ENCODE results near the gene CLEC18B.
"Not testable (repeated sequence)": the region's sequence is repeated elsewhere in the genome, so short reads cannot be mapped to it uniquely, and the experiment has no call there.

The CLEC18B gene

GRCh38 chr16:74420612-74421481 lies at the start of gene CLEC18B:
Gene CLEC18B (minus strand): TSS chr16:74421478. CDS start chr16:74421270, 208 bp downstream.
- H3K4me3 ChIP-seq (ENCODE audit: low read depth in 1 of 2, low read length in 2 of 2), result not testable (repeated sequence)

DNA sequence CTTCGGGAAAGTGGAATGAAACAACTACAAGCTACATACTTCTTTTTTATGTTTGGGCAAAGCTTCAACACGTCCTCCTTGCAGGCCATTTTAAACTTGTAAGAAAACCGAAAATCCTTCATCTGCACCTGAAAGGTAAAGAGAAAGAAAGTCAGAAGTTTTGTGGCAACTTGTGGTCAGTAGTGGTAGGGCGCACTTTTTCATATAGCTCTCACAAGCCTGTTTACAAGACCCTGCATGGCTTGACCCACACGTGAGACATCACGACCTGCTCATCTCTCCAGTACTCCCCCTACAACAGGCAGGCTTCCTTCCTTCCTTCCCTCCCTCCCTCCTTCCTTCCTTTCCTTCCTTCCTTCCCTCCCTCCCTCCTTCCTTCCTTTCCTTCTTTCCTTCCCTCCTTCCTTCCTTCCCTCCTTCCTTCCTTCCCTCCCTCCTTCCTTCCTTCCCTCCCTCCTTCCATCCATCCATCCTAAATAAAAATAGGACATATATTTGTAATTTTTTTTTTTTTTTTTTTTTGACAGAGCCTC lies 48.7 kb upstream of the CLEC18B start:
- H3K27ac ChIP-seq (ENCODE audit: low read length), result no peak overlapping the region
- no peaks in the 10 kb centered on the region for H3K27me3 ChIP-seq (ENCODE audit: low read depth, low read length)
- H3K9me3 ChIP-seq (ENCODE audit: control insufficient read depth in 1 of 2, low read length in 2 of 2), result no peaks in the 10 kb centered on the region
- H3K36me3 ChIP-seq (ENCODE audit: control insufficient read depth in 1 of 2, insufficient read depth in 2 of 2, low read length in 2 of 2), result peaks cover 62 to 92% of the 10 kb centered on the region in 2 donors
- no peaks in the 10 kb centered on the region for H3K4me1 ChIP-seq (ENCODE audit: control insufficient read depth in 1 of 2, insufficient read depth in 2 of 2, low read length in 2 of 2)
- no peak overlapping the region for H3K4me3 ChIP-seq (ENCODE audit: low read depth in 1 of 2, low read length in 2 of 2)

More at GRCh38 chr16:74420612-74421481, at the start of gene CLEC18B:
- not testable (repeated sequence) for H3K27me3 ChIP-seq (ENCODE audit: low read depth, low read length); H3K27ac ChIP-seq (ENCODE audit: low read length); H3K36me3 ChIP-seq (ENCODE audit: control insufficient read depth in 1 of 2, insufficient read depth in 2 of 2, low read length in 2 of 2); H3K9me3 ChIP-seq (ENCODE audit: control insufficient read depth in 1 of 2, low read length in 2 of 2); H3K4me1 ChIP-seq (ENCODE audit: control insufficient read depth in 1 of 2, insufficient read depth in 2 of 2, low read length in 2 of 2)

DNA sequence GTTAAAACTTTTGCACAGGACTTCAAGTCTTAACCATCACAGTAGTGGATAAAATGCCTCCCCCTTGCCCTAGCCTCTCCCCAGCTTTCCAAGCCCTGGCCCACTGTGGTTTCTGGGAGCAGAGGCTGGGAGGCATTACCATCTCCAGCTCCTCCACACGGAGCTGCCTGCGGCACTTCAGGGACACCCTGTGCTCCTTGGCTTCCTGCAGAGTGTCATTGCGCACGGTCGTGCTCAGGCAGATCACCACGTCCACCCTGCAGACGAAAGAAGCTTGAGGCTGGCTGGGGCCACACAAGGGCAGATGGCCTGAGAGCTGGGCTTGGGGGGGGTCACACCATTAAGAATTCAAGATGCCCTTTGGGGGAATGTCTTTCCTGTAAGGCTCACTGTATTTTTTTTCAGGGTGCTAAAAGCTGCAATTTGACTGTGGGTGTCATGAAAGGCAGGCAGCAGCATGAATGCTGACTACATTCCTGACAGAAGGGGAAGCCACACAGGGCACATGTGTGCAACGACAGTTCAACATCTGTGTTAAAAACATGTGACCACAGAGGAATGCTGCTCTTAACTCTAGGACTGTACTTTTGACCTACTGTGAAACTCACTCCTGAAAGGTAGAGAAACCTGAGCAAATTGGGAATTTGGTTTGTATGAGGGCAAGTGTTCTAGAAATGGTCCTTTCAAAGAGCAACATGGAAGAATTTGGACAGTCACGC lies 47.7 kb upstream of the CLEC18B start:
- no peak overlapping the region for H3K27ac ChIP-seq (ENCODE audit: low read length)
- peaks cover 59 to 87% of the 10 kb centered on the region in 2 donors for H3K36me3 ChIP-seq (ENCODE audit: control insufficient read depth in 1 of 2, insufficient read depth in 2 of 2, low read length in 2 of 2)
- no peaks in the 10 kb centered on the region for H3K9me3 ChIP-seq (ENCODE audit: control insufficient read depth in 1 of 2, low read length in 2 of 2)
- no peaks in the 10 kb centered on the region for H3K4me1 ChIP-seq (ENCODE audit: control insufficient read depth in 1 of 2, insufficient read depth in 2 of 2, low read length in 2 of 2)
- H3K4me3 ChIP-seq (ENCODE audit: low read depth in 1 of 2, low read length in 2 of 2), result no peak overlapping the region
- H3K27me3 ChIP-seq (ENCODE audit: low read depth, low read length), result no peaks in the 10 kb centered on the region

DNA sequence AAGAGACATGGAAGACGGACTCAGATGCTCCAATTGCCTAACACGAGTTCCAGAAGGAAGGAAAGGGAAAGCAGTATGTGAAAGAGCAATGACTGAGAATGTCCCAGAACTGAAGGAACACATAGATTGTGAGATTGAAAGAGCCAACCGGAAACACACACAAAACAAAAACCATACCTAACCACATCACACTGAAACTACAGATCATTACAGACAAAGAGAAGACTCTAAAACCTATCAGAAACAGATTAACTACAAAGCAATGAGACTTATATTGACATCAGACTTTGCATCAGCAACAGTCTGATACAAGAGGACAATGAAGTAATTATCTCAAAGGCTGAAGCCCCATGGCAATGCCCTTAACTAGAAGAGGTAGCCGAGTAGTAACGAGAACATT lies 45.6 kb upstream of the CLEC18B start:
- H3K36me3 ChIP-seq (ENCODE audit: control insufficient read depth in 1 of 2, insufficient read depth in 2 of 2, low read length in 2 of 2), result peaks cover 73 to 74% of the 10 kb centered on the region in 2 donors

GRCh38 chr16:74465851-74466685 lies 44.8 kb upstream of the CLEC18B start:
- Histone ChIP-seq H3K4me3 (ENCODE audit: low read depth in 1 of 2, low read length in 2 of 2) (no peak overlapping the region), H3K27ac (ENCODE audit: low read length) (no peak overlapping the region), H3K9me3 (ENCODE audit: control insufficient read depth in 1 of 2, low read length in 2 of 2) (no peaks in the 10 kb centered on the region), H3K36me3 (ENCODE audit: control insufficient read depth in 1 of 2, insufficient read depth in 2 of 2, low read length in 2 of 2) (peaks cover 70% of the 10 kb centered on the region in 2 donors), H3K4me1 (ENCODE audit: control insufficient read depth in 1 of 2, insufficient read depth in 2 of 2, low read length in 2 of 2) (no peaks in the 10 kb centered on the region), H3K27me3 (ENCODE audit: low read depth, low read length) (no peaks in the 10 kb centered on the region)

More for the DNA sequence above, 45.6 kb upstream of the CLEC18B start:
- Histone ChIP-seq H3K4me1 (ENCODE audit: control insufficient read depth in 1 of 2, insufficient read depth in 2 of 2, low read length in 2 of 2) (no peaks in the 10 kb centered on the region), H3K9me3 (ENCODE audit: control insufficient read depth in 1 of 2, low read length in 2 of 2) (no peaks in the 10 kb centered on the region), H3K27me3 (ENCODE audit: low read depth, low read length) (no peaks in the 10 kb centered on the region), H3K27ac (ENCODE audit: low read length) (no peak overlapping the region), H3K4me3 (ENCODE audit: low read depth in 1 of 2, low read length in 2 of 2) (no peak overlapping the region)

DNA sequence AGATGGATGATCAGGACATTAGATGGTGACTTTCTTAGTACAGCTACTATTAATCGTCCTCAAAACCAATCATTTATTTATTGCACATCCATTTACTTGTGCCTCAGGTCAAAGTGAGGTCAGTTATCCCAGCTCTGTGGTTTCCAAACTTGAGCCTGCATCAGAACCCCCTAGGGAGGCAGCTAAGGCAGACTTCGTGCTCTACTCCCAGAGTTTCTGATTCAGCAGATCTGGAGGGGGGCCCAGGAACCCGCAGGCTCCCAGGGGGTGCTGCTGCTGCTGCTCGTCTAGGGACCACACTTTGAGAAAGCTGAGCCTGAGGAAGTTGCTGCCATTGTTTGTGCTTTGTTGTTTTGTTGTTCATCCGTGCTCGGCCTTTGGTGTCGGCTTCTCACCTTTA lies 44.0 kb upstream of the CLEC18B start:
- Histone ChIP-seq H3K4me3 (ENCODE audit: low read depth in 1 of 2, low read length in 2 of 2) (no peak overlapping the region), H3K9me3 (ENCODE audit: control insufficient read depth in 1 of 2, low read length in 2 of 2) (no peaks in the 10 kb centered on the region), H3K4me1 (ENCODE audit: control insufficient read depth in 1 of 2, insufficient read depth in 2 of 2, low read length in 2 of 2) (no peaks in the 10 kb centered on the region), H3K27ac (ENCODE audit: low read length) (no peak overlapping the region), H3K27me3 (ENCODE audit: low read depth, low read length) (no peaks in the 10 kb centered on the region), H3K36me3 (ENCODE audit: control insufficient read depth in 1 of 2, insufficient read depth in 2 of 2, low read length in 2 of 2) (peaks cover 66 to 68% of the 10 kb centered on the region in 2 donors)

GRCh38 chr16:74463888-74464287 lies 42.6 kb upstream of the CLEC18B start:
- Histone ChIP-seq H3K4me1 (ENCODE audit: control insufficient read depth in 1 of 2, insufficient read depth in 2 of 2, low read length in 2 of 2) (no peaks in the 10 kb centered on the region), H3K36me3 (ENCODE audit: control insufficient read depth in 1 of 2, insufficient read depth in 2 of 2, low read length in 2 of 2) (peaks cover 56 to 67% of the 10 kb centered on the region in 2 donors), H3K27ac (ENCODE audit: low read length) (no peak overlapping the region), H3K9me3 (ENCODE audit: control insufficient read depth in 1 of 2, low read length in 2 of 2) (no peaks in the 10 kb centered on the region), H3K27me3 (ENCODE audit: low read depth, low read length) (no peaks in the 10 kb centered on the region), H3K4me3 (ENCODE audit: low read depth in 1 of 2, low read length in 2 of 2) (no peak overlapping the region)

GRCh38 chr16:74462361-74462760 lies 41.1 kb upstream of the CLEC18B start:
- peaks cover 57 to 60% of the 10 kb centered on the region in 2 donors for H3K36me3 ChIP-seq (ENCODE audit: control insufficient read depth in 1 of 2, insufficient read depth in 2 of 2, low read length in 2 of 2)
- no peaks in the 10 kb centered on the region for H3K27me3 ChIP-seq (ENCODE audit: low read depth, low read length)
- no peak overlapping the region for H3K27ac ChIP-seq (ENCODE audit: low read length)
- H3K4me1 ChIP-seq (ENCODE audit: control insufficient read depth in 1 of 2, insufficient read depth in 2 of 2, low read length in 2 of 2), result no peaks in the 10 kb centered on the region
- H3K9me3 ChIP-seq (ENCODE audit: control insufficient read depth in 1 of 2, low read length in 2 of 2), result no peaks in the 10 kb centered on the region
- no peak overlapping the region for H3K4me3 ChIP-seq (ENCODE audit: low read depth in 1 of 2, low read length in 2 of 2)

DNA sequence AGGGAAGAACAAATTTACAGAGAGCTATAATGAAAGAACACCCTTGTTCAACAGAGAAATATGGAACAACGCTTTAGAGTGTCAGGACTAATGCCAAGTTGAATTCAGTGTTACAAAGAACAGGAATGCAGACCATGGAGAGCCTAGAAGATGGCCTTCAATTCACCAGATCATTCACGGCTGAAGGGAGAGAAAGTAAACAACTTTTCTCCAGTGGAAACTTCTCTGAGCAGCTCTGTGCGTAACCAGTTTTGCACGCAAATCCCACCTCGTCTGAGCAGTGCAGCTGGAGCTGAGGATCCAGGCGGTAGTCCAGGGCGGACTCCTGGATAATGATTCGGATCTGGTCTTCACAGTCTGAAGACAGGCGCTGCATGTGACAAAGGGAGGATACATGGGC lies 40.5 kb upstream of the CLEC18B start:
- H3K27me3 ChIP-seq (ENCODE audit: low read depth, low read length), result no peaks in the 10 kb centered on the region
- H3K9me3 ChIP-seq (ENCODE audit: control insufficient read depth in 1 of 2, low read length in 2 of 2), result no peaks in the 10 kb centered on the region
- no peaks in the 10 kb centered on the region for H3K4me1 ChIP-seq (ENCODE audit: control insufficient read depth in 1 of 2, insufficient read depth in 2 of 2, low read length in 2 of 2)
- peaks cover 53 to 60% of the 10 kb centered on the region in 2 donors for H3K36me3 ChIP-seq (ENCODE audit: control insufficient read depth in 1 of 2, insufficient read depth in 2 of 2, low read length in 2 of 2)
- no peak overlapping the region for H3K27ac ChIP-seq (ENCODE audit: low read length)
- no peak overlapping the region for H3K4me3 ChIP-seq (ENCODE audit: low read depth in 1 of 2, low read length in 2 of 2)

DNA sequence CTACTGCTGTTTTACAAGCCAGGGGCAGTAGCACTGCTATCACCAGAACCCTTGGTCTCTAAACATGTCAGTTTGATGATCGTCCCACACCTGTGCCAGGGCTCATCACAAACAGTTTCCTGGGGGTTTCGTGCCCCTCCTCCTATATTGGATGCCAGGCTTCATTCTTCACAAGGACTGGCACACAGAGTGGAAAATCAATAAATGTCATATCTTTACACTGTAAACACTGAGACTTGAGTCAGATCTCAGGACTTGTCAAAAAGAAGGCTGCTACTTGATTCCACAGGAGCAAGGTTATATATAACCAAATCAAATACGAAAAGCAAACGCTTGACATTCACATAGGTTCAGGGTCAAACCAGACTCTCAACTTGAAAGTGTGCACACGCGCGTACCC lies 39.3 kb upstream of the CLEC18B start:
- Histone ChIP-seq H3K4me3 (ENCODE audit: low read depth in 1 of 2, low read length in 2 of 2) (no peak overlapping the region), H3K4me1 (ENCODE audit: control insufficient read depth in 1 of 2, insufficient read depth in 2 of 2, low read length in 2 of 2) (no peaks in the 10 kb centered on the region), H3K9me3 (ENCODE audit: control insufficient read depth in 1 of 2, low read length in 2 of 2) (no peaks in the 10 kb centered on the region), H3K27ac (ENCODE audit: low read length) (no peak overlapping the region), H3K27me3 (ENCODE audit: low read depth, low read length) (no peaks in the 10 kb centered on the region), H3K36me3 (ENCODE audit: control insufficient read depth in 1 of 2, insufficient read depth in 2 of 2, low read length in 2 of 2) (peaks cover 57 to 61% of the 10 kb centered on the region in 2 donors)

- H3K4me1 ChIP-seq (ENCODE audit: control insufficient read depth in 1 of 2, insufficient read depth in 2 of 2, low read length in 2 of 2), result no peaks in the 10 kb centered on the region
- H3K27ac ChIP-seq (ENCODE audit: low read length), result no peak overlapping the region
- no peaks in the 10 kb centered on the region for H3K9me3 ChIP-seq (ENCODE audit: control insufficient read depth in 1 of 2, low read length in 2 of 2)
- peaks cover 37 to 71% of the 10 kb centered on the region in 2 donors for H3K36me3 ChIP-seq (ENCODE audit: control insufficient read depth in 1 of 2, insufficient read depth in 2 of 2, low read length in 2 of 2)
- no peak overlapping the region for H3K4me3 ChIP-seq (ENCODE audit: low read depth in 1 of 2, low read length in 2 of 2)
- H3K27me3 ChIP-seq (ENCODE audit: low read depth, low read length), result no peaks in the 10 kb centered on the region
These were observed 35.0 kb upstream of the CLEC18B start for GRCh38 chr16:74456290-74456625.
